Small intestine (tissue), 7 donors: ENCODE measurements around the gene FASTK. TPM values are rescaled to one million over a fixed set of nuclear protein-coding genes. Genes with fewer than 3 reads are reported as not detected.

Experiments used
- DNase-seq, 2 donors: peaks; one replicate each; pipeline versions ENCODE4 v3.0.0 to v3.0.0-alpha.2; 2013
- FAIRE-seq: peaks from 2 replicates; lab custom pipeline; 2012; peaks lifted over from hg19 to GRCh38; lab: Jason Lieb, UNC
- H3K27ac ChIP-seq, 3 donors: one replicate each; pipeline ENCODE4 v1.5.1; 2013; ENCODE audit warnings: low read length in 2 of 3, mild to moderate bottlenecking in 2 of 3, control low read depth in 1 of 3, inconsistent platforms in 1 of 3, low read depth in 1 of 3, moderate library complexity in 1 of 3
- H3K27me3 ChIP-seq, 3 donors: one replicate each; pipeline ENCODE4 v1.6.1; 2013; ENCODE audit warnings: low read length in 3 of 3, inconsistent platforms in 1 of 3; ENCODE audit not compliant: control insufficient read depth in 3 of 3, insufficient read depth in 3 of 3
- H3K36me3 ChIP-seq, 3 donors: one replicate each; pipeline ENCODE4 v1.6.1; 2013; ENCODE audit warnings: low read length in 3 of 3, inconsistent platforms in 1 of 3, low read depth in 1 of 3, mild to moderate bottlenecking in 1 of 3, moderate library complexity in 1 of 3; ENCODE audit not compliant: control insufficient read depth in 3 of 3, insufficient read depth in 2 of 3
- H3K4me1 ChIP-seq, 3 donors: one replicate each; pipeline ENCODE4 v1.6.1; 2013; ENCODE audit warnings: low read length in 2 of 3, inconsistent platforms in 1 of 3, low read depth in 1 of 3, mild to moderate bottlenecking in 1 of 3, moderate library complexity in 1 of 3; ENCODE audit not compliant: control insufficient read depth in 3 of 3, insufficient read depth in 2 of 3
- H3K4me3 ChIP-seq, 3 donors: one replicate each; pipeline ENCODE4 v1.5.1; 2013; ENCODE audit warnings: low read length in 3 of 3, control low read depth in 1 of 3, inconsistent platforms in 1 of 3, low read depth in 1 of 3, mild to moderate bottlenecking in 1 of 3, moderate library complexity in 1 of 3
- H3K9me3 ChIP-seq, 2 donors: one replicate each; pipeline ENCODE4 v1.6.1; 2013; ENCODE audit warnings: low read depth in 1 of 2, low read length in 1 of 2; ENCODE audit not compliant: control insufficient read depth in 2 of 2, insufficient read depth in 1 of 2
- WGBS, 3 donors: extraction: QIAGEN DNeasy Blood & Tissue Kit; methylation state at CpG; one replicate each; pipeline ENCODE4 v1.1.7; 2013; 5-methylcytosine and 5-hydroxymethylcytosine counted together
- polyA plus RNA-seq, 4 donors: library from polyadenylated mRNA; stranded (reverse) in 3 of 4; unstranded in 1 of 4; fragments of 200-250 nt in 3 of 4; fragments of 120-200 nt in 1 of 4; gene quantifications; one replicate each; pipeline versions ENCODE4 v1.2.1 to v1.2.3, GENCODE V29; 2013
- donor health status: healthy with polysubstance abuse.
- donor health status: control.
- donor health status: control.
- donor health status: Bipolar disorder and iron deficiency.
- donor health status: healthy.

FASTK gene
- polyA plus RNA-seq, 4 donors: 95.2 to 248 (median 126) TPM

DNA sequence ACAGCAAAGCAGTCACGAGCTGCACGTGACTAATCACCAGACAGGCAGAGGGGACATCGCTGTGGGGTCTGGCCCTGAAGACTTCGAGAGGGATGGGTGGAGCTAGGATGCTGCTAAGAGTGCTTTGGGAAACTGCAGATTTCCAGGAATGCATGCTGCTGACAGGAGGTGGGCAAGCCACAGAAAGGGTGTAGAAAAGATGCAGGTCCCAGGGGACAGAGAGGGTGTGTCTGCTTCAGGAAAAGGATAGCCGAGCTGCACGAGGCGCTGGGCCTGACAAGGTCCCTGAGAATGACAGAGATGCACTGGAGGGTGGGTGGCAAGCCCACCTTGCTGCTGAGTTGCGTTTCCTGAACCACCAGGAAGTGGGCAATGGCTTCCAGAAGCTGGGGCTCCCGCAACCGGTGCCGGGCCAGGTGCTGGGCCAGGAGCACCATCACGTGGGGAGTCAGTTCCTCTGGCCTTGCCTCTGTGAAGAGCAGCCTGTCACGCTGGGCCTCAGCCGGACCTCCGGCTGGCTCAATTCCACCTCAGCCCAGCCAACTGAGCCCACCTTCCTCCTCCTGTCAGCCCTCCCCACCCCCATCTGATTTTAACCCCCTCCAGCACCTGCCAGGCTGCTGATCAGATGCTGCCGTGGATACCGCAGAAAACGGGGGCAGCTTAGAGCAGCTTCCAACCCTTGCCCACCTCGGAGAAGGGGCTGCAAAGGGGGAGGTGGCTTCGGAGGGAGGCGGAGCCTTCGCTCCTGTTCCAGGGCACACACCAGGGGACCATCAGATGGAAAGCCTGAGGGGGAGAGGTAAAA lies 2.2 kb downstream of the FASTK start:
- 53 to 66% (median 56%) methylated on average over 18 to 22 of the region's 22 CpGs for whole genome bisulfite sequencing, 3 donors
- Histone ChIP-seq H3K4me1 (peaks cover 3 to 42% (median 12%) of the 10 kb centered on the region in 3 donors), H3K36me3 (peaks cover 9 to 69% (median 11%) of the 10 kb centered on the region in 3 donors), H3K4me3 (no peak overlapping the region), H3K9me3 (no peaks in the 10 kb centered on the region), H3K27ac (peak overlapping the region in 1 of 3 donors; percentile 53), H3K27me3 (no peaks in the 10 kb centered on the region)
- DNase-seq (peak in 1 of 2 donors; percentile 83), FAIRE-seq (no peak)

DNA sequence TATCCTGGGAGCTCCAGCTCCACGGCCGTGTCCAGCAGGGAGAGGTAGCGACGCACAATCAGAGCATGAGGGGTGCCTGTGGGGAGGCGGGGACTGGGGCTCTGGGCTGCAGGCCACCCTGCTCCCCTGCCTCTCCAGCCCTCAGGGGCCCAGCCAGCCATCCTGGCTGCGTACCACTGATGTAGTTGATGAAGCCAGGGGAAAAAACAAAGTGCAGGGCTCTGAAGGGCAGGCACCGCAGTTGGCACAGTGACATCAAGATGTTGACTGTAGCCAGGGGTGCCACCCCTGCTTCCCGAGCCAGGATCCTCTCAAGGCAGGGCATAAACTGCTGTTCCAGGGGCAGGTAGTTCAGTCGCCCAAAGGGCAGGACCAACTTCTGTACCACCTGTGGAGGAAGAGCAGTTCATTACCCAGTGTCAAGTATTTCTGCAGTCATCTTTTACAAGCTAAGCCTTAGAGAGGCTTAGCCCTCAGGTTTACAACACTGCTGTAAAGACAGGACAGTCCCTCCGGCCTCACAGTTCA lies 2.8 kb downstream of the FASTK start:
- Histone ChIP-seq H3K9me3 (no peaks in the 10 kb centered on the region), H3K36me3 (peaks cover 9 to 75% (median 13%) of the 10 kb centered on the region in 3 donors), H3K27ac (peak overlapping the region in 1 of 3 donors; percentile 47), H3K27me3 (no peaks in the 10 kb centered on the region), H3K4me1 (peaks cover 3 to 41% (median 12%) of the 10 kb centered on the region in 3 donors), H3K4me3 (no peak overlapping the region)
- DNase-seq (no peak), FAIRE-seq (no peak)
- WGBS, 3 donors: 65 to 72% (median 67%) methylated on average over 9 to 10 of the region's 10 CpGs

DNA sequence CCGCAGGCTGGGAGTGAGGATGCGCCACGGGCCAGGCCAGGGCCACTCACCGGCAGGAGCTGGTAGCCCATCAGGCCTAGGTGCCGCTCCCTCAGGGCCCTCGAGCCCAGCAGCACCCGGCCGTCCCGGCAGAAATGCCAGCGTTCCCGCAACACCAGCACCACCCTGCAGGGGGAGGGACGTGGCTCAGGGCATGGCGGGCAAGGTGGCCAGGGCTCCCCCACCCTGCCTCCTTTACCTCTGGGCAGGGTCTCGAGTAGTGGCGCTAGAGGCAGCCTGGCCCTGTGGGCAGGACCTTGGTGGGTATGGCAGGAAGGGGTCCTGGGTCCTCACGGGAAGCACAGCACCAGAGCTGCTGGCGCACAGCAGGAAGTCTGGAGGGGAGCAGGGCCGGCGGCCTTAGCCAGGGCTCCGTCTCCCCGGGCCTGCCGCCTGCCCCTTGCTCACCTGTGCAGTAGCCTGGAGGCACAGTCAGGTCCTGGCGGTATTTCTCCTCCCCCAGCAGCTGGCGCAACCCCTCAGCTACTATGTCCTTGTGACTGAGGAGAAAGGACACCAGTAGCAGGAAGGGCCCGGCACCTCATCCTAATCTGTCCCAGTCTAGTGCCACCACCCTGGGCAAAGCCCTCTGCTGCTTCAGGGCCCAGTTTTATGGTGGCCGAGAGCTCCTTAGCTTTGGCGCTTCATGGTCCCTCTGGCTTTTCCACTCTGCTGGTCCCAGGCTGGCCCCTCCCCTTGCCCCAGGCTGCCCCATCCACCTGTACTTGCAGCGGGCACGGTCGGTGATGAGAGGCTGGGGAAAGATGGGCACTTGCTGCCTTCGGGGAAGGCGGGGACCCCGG lies 3.5 kb downstream of the FASTK start:
- 75 to 77% (median 77%) methylated on average over 30 to 33 of the region's 33 CpGs for WGBS, 3 donors
- DNase-seq (no peak), FAIRE-seq (no peak)
- Histone ChIP-seq H3K9me3 (no peaks in the 10 kb centered on the region), H3K4me1 (peaks cover 3 to 34% (median 7%) of the 10 kb centered on the region in 3 donors), H3K4me3 (no peak overlapping the region), H3K27ac (peak overlapping the region in 1 of 3 donors; percentile 47), H3K36me3 (peaks cover 9 to 82% (median 14%) of the 10 kb centered on the region in 3 donors), H3K27me3 (no peaks in the 10 kb centered on the region)

DNA sequence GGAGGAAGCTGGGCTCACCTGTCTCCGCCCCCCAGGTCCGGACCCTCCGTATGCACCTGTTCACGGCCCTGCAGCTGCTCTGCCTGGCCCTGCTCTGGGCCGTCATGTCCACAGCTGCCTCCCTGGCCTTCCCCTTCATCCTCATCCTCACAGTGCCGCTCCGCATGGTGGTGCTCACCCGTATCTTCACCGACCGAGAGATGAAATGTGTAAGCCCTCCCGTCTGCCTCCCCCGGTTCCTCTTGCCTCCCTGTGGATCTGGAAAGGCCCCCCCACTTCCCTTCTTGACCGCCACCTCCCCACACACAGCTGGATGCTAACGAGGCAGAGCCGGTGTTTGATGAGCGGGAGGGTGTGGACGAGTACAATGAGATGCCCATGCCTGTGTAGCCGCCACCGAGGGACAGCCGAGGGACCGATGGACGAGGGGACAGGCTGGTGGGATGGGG lies 4.6 kb downstream of the FASTK start:
- H3K36me3 ChIP-seq: peaks cover 9 to 86% (median 20%) of the 10 kb centered on the region in 3 donors

DNA sequence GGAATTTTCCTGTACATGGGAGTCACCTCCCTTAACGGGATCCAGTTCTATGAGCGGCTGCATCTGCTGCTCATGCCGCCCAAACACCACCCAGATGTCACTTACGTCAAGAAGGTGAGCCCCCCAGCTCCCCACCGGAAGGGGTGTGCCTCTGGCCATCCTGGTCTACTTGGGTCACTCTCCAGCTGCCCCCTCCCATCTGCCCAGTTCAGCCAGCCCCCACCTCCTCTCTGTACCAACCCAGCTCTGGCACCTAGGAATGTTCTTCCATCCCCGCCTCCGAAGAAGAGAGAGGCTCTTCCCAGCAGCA lies 5.0 kb downstream of the FASTK start:
- no peaks in the 10 kb centered on the region for H3K27me3 ChIP-seq
- H3K9me3 ChIP-seq: no peaks in the 10 kb centered on the region
- peaks cover 9 to 90% (median 20%) of the 10 kb centered on the region in 3 donors for H3K36me3 ChIP-seq
- WGBS, 3 donors: 82 to 88% (median 84%) methylated on average over 6 to 7 of the region's 7 CpGs
- no peak overlapping the region for H3K27ac ChIP-seq
- H3K4me3 ChIP-seq: no peak overlapping the region
- FAIRE-seq (no peak), DNase-seq (no peak)
- H3K4me1 ChIP-seq: peaks cover 3 to 24% (median 6%) of the 10 kb centered on the region in 3 donors

More for the DNA sequence above, 4.6 kb downstream of the FASTK start:
- no peak overlapping the region for H3K27ac ChIP-seq
- H3K4me1 ChIP-seq: peaks cover 3 to 26% (median 6%) of the 10 kb centered on the region in 3 donors
- WGBS, 3 donors: 82 to 87% (median 84%) methylated on average over 22 of the region's 22 CpGs
- no peaks in the 10 kb centered on the region for H3K27me3 ChIP-seq
- no peak for DNase-seq
- H3K9me3 ChIP-seq: no peaks in the 10 kb centered on the region
- H3K4me3 ChIP-seq: no peak overlapping the region
- FAIRE-seq: no peak

DNA sequence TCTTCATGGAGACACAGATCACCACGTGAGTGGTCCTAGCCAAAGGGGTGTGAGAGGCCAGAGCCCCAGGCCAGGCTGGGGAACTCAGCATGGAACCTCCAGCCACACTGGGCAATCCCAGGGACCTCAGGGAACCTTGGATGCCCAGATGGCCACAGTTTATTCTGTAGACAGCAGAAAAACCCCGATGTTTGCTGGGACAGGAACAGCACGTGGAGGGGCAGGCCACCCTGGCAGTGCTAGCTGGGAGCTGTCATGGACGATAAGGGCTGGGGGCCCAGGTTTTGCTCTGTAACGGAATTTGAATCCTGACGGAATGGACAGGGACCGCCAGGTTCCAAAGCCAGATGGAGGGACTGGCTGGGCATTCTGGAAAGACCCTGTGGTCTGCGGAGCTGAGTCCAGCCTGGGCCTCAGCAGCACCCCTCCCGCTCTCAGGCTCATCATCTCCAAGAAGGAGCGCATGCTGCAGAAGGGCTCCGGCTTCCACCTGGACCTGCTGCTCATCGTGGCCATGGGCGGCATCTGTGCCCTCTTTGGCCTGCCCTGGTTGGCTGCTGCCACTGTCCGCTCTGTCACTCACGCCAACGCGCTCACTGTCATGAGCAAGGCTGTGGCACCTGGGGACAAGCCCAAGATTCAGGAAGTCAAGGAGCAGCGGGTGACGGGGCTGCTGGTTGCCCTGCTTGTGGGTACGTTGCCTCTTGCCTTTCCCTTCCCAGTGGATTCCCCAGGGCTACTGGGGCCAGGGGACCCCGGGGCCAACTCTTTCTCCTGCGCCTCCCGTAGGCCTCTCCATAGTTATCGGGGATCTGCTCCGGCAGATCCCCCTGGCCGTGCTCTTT lies 5.6 kb downstream of the FASTK start:
- no peaks in the 10 kb centered on the region for H3K27me3 ChIP-seq
- FAIRE-seq: no peak
- WGBS, 3 donors: 91 to 93% (median 92%) methylated on average over 26 of the region's 26 CpGs
- no peak overlapping the region for H3K27ac ChIP-seq
- H3K4me1 ChIP-seq: peaks cover 3 to 24% (median 6%) of the 10 kb centered on the region in 3 donors
- H3K4me3 ChIP-seq: no peak overlapping the region
- H3K9me3 ChIP-seq: no peaks in the 10 kb centered on the region
- no peak for DNase-seq
- peaks cover 9 to 95% (median 20%) of the 10 kb centered on the region in 3 donors for H3K36me3 ChIP-seq

DNA sequence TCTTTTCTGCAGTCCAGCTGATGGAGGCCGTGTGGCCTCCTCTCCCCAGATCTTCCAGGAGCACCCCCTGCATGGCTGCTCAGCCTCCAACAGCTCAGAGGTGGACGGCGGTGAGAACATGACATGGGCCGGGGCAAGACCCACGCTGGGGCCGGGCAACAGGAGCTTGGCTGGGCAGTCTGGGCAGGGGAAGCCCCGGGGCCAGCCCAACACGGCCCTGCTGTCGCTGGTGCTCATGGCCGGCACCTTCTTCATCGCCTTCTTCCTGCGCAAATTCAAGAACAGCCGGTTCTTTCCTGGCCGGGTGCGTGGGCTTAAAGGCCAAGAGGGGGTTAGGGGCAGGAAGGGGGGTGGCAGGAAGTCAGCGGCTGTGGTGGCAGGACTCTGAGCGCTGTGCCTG lies 6.6 kb downstream of the FASTK start:
- DNase-seq: no peak
- Histone ChIP-seq H3K27me3 (no peaks in the 10 kb centered on the region), H3K4me3 (no peak overlapping the region), H3K9me3 (no peaks in the 10 kb centered on the region), H3K4me1 (peaks cover 0 to 15% (median 0%) of the 10 kb centered on the region in 3 donors), H3K36me3 (peaks cover 9 to 99% (median 20%) of the 10 kb centered on the region in 3 donors), H3K27ac (no peak overlapping the region)
- WGBS, 3 donors: 84 to 89% (median 86%) methylated on average over 17 of the region's 17 CpGs
- FAIRE-seq: no peak
